Thyroid gland (tissue), 4 donors: Measurements from ENCODE around the gene LRRC8A. TPM values are rescaled to one million over a fixed set of nuclear protein-coding genes. Genes with fewer than 3 reads are reported as not detected.

Experiments used
- DNase-seq, 2 donors: peaks; one replicate each; pipeline ENCODE4 v3.0.0-alpha.2; 2019
- H3K27ac ChIP-seq, 3 donors: fragments of 200-600 bp; sonication (generic); 1 replicate in 2 of 3; 2 replicates in 1 of 3; pipeline ENCODE4 v1.5.1; 2016 to 2019; ENCODE audit warnings: mild to moderate bottlenecking in 1 of 3, moderate library complexity in 1 of 3
- H3K27me3 ChIP-seq: fragments of 200-600 bp; sonication (generic); one replicate; pipeline ENCODE4 v1.5.1; 2019
- H3K36me3 ChIP-seq, 2 donors: fragments of 200-600 bp; sonication (generic); one replicate each; pipeline ENCODE4 v1.5.1; 2016 to 2019
- H3K4me1 ChIP-seq, 2 donors: fragments of 200-600 bp; sonication (generic); one replicate each; pipeline ENCODE4 v1.5.1; 2017 to 2019
- H3K4me3 ChIP-seq, 3 donors: fragments of 200-600 bp; sonication (generic); replicated peaks in 1 of 3; 1 replicate in 2 of 3; 2 replicates in 1 of 3; pipeline ENCODE4 v1.5.1; 2016; ENCODE audit warnings: mild to moderate bottlenecking in 1 of 3
- H3K9me3 ChIP-seq: fragments of 200-600 bp; sonication (generic); one replicate; pipeline ENCODE4 v1.5.1; 2017
- CTCF ChIP-seq, 6 experiments: fragments of 200-600 bp in 3 of 6; fragments of 450-650 bp in 3 of 6; sonication (generic) in 3 of 6; IDR thresholded peaks; one replicate each; pipeline ENCODE4 v1.5.1; 2016 to 2019; ENCODE audit warnings: antibody characterized with exemption in 6 of 6, mild to moderate bottlenecking in 2 of 6, inconsistent platforms in 1 of 6, moderate library complexity in 1 of 6
- POLR2A ChIP-seq, 2 donors: fragments of 450-650 bp; IDR thresholded peaks; one replicate each; pipeline ENCODE4 v1.6.1; 2017; ENCODE audit warnings: antibody characterized with exemption in 2 of 2, mild to moderate bottlenecking in 2 of 2, moderate library complexity in 1 of 2
- WGBS, 2 donors: methylation state at CpG; one replicate each; pipeline ENCODE4 v1.1.5; 2017; 5-methylcytosine and 5-hydroxymethylcytosine counted together
- intact Hi-C: fragments of 100-400 bp; cut with DNase I; formaldehyde crosslinking; loops from one replicate; pipeline ENCODE4 v1.15.1; 2023
- total RNA-seq, 4 donors: library from RNA; depleted of rRNA; stranded (reverse); fragments of >200 nt; gene quantifications; one replicate each; pipeline ENCODE4 v1.2.3, GENCODE V29; 2016

LRRC8A gene
- 10 to 100 TPM; 56.3 to 65.6 (median 61.5) TPM for total RNA-seq

- WGBS, 2 donors, result 0 to 1% methylated on average over 34 to 48 of the region's 70 CpGs
- DNase-seq, result peak; percentile 98 to 99
- no peaks in the 10 kb centered on the region for H3K27me3 ChIP-seq
- peak within 1 kb of the TSS; percentile 48 to 83 (median 59) for H3K4me3 ChIP-seq
- peaks cover 19 to 45% of the 10 kb centered on the region in 2 donors for H3K4me1 ChIP-seq
- intact Hi-C loops, result loop anchor here (5.0 kb wide), 1 partner anchor 40 kb away; the partner anchor contains the start of gene PHYHD1
- TF ChIP-seq POLR2A (IDR thresholded peaks at IDR 0.05), result peak; percentile 44 to 82
- TF ChIP-seq CTCF (IDR thresholded peaks at IDR 0.05), result peak in 2 of 6 experiments; percentile 17 to 40
- H3K36me3 ChIP-seq, result peaks cover 0 to 6% of the 10 kb centered on the region in 2 donors
- no peaks in the 10 kb centered on the region for H3K9me3 ChIP-seq
- H3K27ac ChIP-seq, result peak within 1 kb of the TSS; percentile 93 to 99 (median 95)
Measured at GRCh38 chr9:128881884-128882676, at the start of gene LRRC8A, which contains the start of gene KYAT1. LRRC8A (plus strand) TSS chr9:128882133; CDS start chr9:128907165, 25,032 bp downstream. KYAT1 (minus strand) TSS chr9:128881950; CDS start chr9:128845405, 36,545 bp downstream.

GRCh38 chr9:128833696-128834095, 48.2 kb upstream of the LRRC8A start:
- WGBS, 2 donors, result 93 to 97% methylated on average over 10 of the region's 10 CpGs
- no peak for DNase-seq
- Histone ChIP-seq H3K27ac (no peak overlapping the region), H3K27me3 (no peaks in the 10 kb centered on the region), H3K4me1 (peaks cover 5 to 6% of the 10 kb centered on the region in 2 donors), H3K9me3 (no peaks in the 10 kb centered on the region), H3K36me3 (no peaks in the 10 kb centered on the region), H3K4me3 (no peak overlapping the region)
- TF ChIP-seq CTCF (IDR thresholded peaks at IDR 0.05) (no peak), POLR2A (IDR thresholded peaks at IDR 0.05) (no peak)
- intact Hi-C loops, result no loop called here

GRCh38 chr9:128835246-128836210, 46.4 kb upstream of the LRRC8A start:
- Histone ChIP-seq H3K27ac (no peak overlapping the region), H3K27me3 (no peaks in the 10 kb centered on the region), H3K4me1 (no peaks in the 10 kb centered on the region), H3K9me3 (no peaks in the 10 kb centered on the region), H3K4me3 (no peak overlapping the region), H3K36me3 (no peaks in the 10 kb centered on the region)
- TF ChIP-seq POLR2A (IDR thresholded peaks at IDR 0.05), result no peak
- no peak for DNase-seq
- intact Hi-C loops, result no loop called here
- WGBS, 2 donors, result 95 to 97% methylated on average over 14 to 28 of the region's 28 CpGs

GRCh38 chr9:128836509-128837145, 45.3 kb upstream of the LRRC8A start:
- Histone ChIP-seq H3K4me3 (no peak overlapping the region), H3K36me3 (no peaks in the 10 kb centered on the region), H3K27ac (no peak overlapping the region), H3K9me3 (no peaks in the 10 kb centered on the region), H3K4me1 (no peaks in the 10 kb centered on the region), H3K27me3 (no peaks in the 10 kb centered on the region)
- DNase-seq, result no peak
- intact Hi-C loops, result no loop called here
- 91 to 94% methylated on average over 10 to 14 of the region's 14 CpGs for WGBS, 2 donors
- TF ChIP-seq CTCF (IDR thresholded peaks at IDR 0.05), result no peak
- TF ChIP-seq POLR2A (IDR thresholded peaks at IDR 0.05), result no peak

GRCh38 chr9:128838338-128838737, 43.6 kb upstream of the LRRC8A start:
- H3K36me3 ChIP-seq, result no peaks in the 10 kb centered on the region
- no peaks in the 10 kb centered on the region for H3K9me3 ChIP-seq
- H3K27ac ChIP-seq, result no peak overlapping the region
- 84 to 92% methylated on average over 3 of the region's 3 CpGs for WGBS, 2 donors
- no peaks in the 10 kb centered on the region for H3K4me1 ChIP-seq
- no peaks in the 10 kb centered on the region for H3K27me3 ChIP-seq
- no peak overlapping the region for H3K4me3 ChIP-seq
- intact Hi-C loops, result no loop called here
- TF ChIP-seq CTCF (IDR thresholded peaks at IDR 0.05) (no peak), POLR2A (IDR thresholded peaks at IDR 0.05) (no peak)
- no peak for DNase-seq
